Measurements from ENCODE around the gene COX6B2.

Gene COX6B2

DNA sequence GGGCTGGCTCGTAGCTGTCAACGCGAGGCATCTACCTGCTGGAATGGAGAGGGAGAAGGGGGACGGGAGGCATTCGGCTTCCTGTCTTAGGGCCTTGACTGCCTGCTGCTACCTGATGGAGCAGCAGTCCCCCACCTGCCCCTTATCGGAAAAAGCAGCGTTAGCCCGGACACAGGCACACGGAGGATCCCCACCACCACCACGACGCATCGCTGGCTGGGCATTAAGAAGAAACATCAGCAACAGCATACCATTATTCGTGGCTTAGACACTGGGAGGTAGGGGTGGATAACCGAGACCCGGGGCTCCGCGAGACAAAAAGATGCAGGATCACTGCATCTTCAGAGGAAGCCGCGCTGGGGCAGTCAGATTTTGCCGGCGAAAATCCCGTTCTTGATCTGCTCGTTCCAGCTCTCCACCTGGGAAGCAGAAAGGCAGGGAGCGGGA is 1.1 kb downstream of the COX6B2 start:
- Histone ChIP-seq H3K27me3 (ENCODE audit: insufficient read depth, low read depth, severe bottlenecking) (no peaks in the 10 kb centered on the region), H3K9me3 (ENCODE audit: severe bottlenecking) (no peaks in the 10 kb centered on the region), H3K4me3 (ENCODE audit: low read depth, low read length) (peak overlapping the region; percentile 54), H3K27ac (no peak overlapping the region), H3K36me3 (peaks cover 11% of the 10 kb centered on the region)
- DNase-seq: no peak
- TF ChIP-seq, protein P1, sequence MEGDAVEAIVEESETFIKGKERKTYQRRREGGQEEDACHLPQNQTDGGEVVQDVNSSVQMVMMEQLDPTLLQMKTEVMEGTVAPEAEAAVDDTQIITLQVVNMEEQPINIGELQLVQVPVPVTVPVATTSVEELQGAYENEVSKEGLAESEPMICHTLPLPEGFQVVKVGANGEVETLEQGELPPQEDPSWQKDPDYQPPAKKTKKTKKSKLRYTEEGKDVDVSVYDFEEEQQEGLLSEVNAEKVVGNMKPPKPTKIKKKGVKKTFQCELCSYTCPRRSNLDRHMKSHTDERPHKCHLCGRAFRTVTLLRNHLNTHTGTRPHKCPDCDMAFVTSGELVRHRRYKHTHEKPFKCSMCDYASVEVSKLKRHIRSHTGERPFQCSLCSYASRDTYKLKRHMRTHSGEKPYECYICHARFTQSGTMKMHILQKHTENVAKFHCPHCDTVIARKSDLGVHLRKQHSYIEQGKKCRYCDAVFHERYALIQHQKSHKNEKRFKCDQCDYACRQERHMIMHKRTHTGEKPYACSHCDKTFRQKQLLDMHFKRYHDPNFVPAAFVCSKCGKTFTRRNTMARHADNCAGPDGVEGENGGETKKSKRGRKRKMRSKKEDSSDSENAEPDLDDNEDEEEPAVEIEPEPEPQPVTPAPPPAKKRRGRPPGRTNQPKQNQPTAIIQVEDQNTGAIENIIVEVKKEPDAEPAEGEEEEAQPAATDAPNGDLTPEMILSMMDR (IDR thresholded peaks at IDR 0.05; ENCODE audit: low read depth, low read length): no peak

- no peaks in the 10 kb centered on the region for H3K27me3 ChIP-seq (ENCODE audit: insufficient read depth, low read depth, severe bottlenecking)
- no peak for DNase-seq
- peaks cover 11% of the 10 kb centered on the region for H3K36me3 ChIP-seq
- no peak overlapping the region for H3K27ac ChIP-seq
- H3K9me3 ChIP-seq (ENCODE audit: severe bottlenecking): no peaks in the 10 kb centered on the region
- TF ChIP-seq, protein P1 (IDR thresholded peaks at IDR 0.05; ENCODE audit: low read depth, low read length): no peak
- H3K4me3 ChIP-seq (ENCODE audit: low read depth, low read length): no peak overlapping the region
Observed at GRCh38 chr19:55352549-55353145, 1.9 kb downstream of the COX6B2 start.

- DNase-seq: no peak
- Histone ChIP-seq H3K9me3 (ENCODE audit: severe bottlenecking) (no peaks in the 10 kb centered on the region), H3K36me3 (peaks cover 11% of the 10 kb centered on the region), H3K27me3 (ENCODE audit: insufficient read depth, low read depth, severe bottlenecking) (no peaks in the 10 kb centered on the region), H3K27ac (no peak overlapping the region), H3K4me3 (ENCODE audit: low read depth, low read length) (no peak overlapping the region)
- TF ChIP-seq, protein P1 (IDR thresholded peaks at IDR 0.05; ENCODE audit: low read depth, low read length): no peak
Observed at GRCh38 chr19:55352040-55352439, 2.5 kb downstream of the COX6B2 start.

DNA sequence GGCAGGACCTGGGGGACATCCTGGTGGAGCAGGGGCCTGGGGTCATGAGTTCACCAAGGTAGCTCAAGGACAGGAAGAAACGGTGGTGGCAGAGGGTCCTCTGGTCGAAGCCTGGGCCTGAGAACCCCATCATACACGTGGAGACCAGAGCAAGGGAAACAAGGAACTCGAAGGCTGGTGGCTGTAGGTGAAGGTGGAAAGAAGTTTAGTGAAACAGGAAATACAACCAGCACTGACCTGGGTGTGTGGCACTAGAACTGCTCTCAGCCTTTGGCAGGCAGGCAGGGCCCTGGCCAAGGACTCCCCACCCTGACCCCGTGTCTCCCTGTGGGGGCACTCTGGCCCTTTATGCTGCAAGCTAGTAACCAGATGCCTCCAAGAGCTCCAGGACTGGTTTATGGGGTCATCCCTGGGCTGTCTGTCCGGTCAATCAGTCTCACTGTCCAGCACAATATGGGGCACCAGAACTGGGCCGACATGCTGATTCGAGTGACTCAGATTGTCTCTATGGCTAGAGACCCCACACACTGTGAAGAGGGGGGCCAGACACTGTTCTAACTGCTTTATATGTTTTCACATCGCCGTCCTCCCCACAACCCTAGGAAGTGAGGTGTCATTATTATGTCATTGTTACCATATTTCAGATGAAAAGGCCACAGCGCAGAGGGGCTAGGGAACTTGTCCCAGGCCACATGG is 3.8 kb downstream of the COX6B2 start:
- DNase-seq: no peak
- no peaks in the 10 kb centered on the region for H3K27me3 ChIP-seq (ENCODE audit: insufficient read depth, low read depth, severe bottlenecking)
- H3K36me3 ChIP-seq: peaks cover 19% of the 10 kb centered on the region
- TF ChIP-seq, protein P1 (IDR thresholded peaks at IDR 0.05; ENCODE audit: low read depth, low read length): no peak
- no peak overlapping the region for H3K4me3 ChIP-seq (ENCODE audit: low read depth, low read length)
- H3K27ac ChIP-seq: no peak overlapping the region
- no peaks in the 10 kb centered on the region for H3K9me3 ChIP-seq (ENCODE audit: severe bottlenecking)

GRCh38 chr19:55348317-55349034 is 6.0 kb downstream of the COX6B2 start:
- H3K27ac ChIP-seq: peak overlapping the region; percentile 68
- H3K27me3 ChIP-seq (ENCODE audit: insufficient read depth, low read depth, severe bottlenecking): no peaks in the 10 kb centered on the region
- H3K9me3 ChIP-seq (ENCODE audit: severe bottlenecking): no peaks in the 10 kb centered on the region
- peak; percentile 47 for DNase-seq
- TF ChIP-seq, protein P1 (IDR thresholded peaks at IDR 0.05; ENCODE audit: low read depth, low read length): no peak
- peaks cover 35% of the 10 kb centered on the region for H3K36me3 ChIP-seq
- H3K4me3 ChIP-seq (ENCODE audit: low read depth, low read length): no peak overlapping the region

Data from WERI-Rb-1 (cell line).